Measurements from ENCODE around the gene SESTD1.
"Not testable (repeated sequence)": the region's sequence is repeated elsewhere in the genome, so short reads cannot be mapped to it uniquely, and the experiment has no call there.

The SESTD1 gene

DNA sequence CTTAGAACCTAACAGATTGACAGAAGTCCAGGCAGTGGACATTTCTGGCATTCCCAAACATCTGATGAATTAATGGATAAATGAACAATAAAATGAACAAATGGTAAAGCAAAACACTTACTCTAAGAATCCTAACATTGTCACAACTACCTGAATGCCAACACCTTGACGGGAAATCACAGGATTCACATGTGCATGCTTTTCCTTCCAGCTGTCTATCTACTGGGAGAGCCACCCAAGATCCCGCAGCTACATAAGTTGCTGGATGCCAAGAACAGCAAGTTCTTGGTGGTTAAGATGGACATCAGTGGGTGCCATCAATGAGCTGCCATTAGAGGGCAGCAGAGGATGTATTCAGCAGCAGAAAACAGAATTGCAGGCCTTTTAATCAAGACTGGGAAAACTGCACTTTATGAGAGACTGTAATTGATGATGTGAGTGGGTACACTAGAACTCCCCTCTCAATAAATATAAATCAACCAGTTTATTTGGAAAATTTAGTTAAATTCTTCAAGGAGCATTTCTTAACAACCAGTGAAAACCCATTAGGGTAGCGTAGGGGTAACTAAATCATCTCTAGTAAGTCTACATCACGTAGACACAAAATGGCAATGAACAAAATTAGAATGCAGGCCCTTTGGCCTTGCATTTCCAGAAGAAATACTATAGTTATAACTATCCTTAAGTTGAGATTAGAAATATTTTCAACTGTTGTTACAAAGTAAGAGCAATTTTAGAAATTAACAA lies 45.6 kb downstream of the SESTD1 start:
- TF ChIP-seq, protein P1, sequence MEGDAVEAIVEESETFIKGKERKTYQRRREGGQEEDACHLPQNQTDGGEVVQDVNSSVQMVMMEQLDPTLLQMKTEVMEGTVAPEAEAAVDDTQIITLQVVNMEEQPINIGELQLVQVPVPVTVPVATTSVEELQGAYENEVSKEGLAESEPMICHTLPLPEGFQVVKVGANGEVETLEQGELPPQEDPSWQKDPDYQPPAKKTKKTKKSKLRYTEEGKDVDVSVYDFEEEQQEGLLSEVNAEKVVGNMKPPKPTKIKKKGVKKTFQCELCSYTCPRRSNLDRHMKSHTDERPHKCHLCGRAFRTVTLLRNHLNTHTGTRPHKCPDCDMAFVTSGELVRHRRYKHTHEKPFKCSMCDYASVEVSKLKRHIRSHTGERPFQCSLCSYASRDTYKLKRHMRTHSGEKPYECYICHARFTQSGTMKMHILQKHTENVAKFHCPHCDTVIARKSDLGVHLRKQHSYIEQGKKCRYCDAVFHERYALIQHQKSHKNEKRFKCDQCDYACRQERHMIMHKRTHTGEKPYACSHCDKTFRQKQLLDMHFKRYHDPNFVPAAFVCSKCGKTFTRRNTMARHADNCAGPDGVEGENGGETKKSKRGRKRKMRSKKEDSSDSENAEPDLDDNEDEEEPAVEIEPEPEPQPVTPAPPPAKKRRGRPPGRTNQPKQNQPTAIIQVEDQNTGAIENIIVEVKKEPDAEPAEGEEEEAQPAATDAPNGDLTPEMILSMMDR (IDR thresholded peaks at IDR 0.05; ENCODE audit: borderline replicate concordance, insufficient read depth, low read depth, low read length): peak; percentile 84
- no peak overlapping the region for H3K4me3 ChIP-seq (ENCODE audit: low read depth, low read length)

DNA sequence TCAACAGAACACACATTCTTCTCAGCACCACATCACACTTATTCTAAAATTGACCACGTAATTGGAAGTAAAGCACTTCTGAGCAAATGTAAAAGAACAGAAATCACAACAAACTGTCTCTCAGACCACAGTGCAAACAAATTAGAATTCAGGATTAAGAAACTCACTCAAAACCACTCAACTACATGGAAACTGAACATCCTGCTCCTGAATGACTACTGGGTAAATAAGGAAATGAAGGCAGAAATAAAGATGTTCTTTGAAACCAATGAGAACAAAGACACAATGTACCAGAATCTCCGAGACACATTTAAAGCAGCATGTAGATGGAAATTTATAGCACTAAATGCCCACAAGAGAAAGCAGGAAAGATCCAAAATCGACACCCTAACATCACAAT lies 50.0 kb downstream of the SESTD1 start:
- H3K4me3 ChIP-seq (ENCODE audit: low read depth, low read length): not testable (repeated sequence)

DNA sequence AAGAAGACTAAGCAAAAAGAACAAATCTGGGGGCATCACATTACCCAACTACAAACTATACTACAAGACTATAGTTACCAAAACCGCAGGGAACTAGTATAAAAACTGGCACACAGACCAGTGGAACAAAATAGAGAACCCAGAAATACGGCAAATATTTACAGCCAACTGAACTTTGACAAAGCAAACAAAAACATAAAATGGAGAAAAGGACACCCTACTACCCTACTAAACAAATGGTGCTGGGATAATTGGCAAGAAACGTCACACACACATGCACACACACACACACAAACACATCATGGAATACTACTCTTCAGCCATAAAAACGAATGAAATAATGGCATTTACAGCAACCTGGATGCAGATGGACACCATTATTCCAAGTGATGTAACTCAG lies 53.3 kb downstream of the SESTD1 start:
- H3K4me3 ChIP-seq (ENCODE audit: low read depth, low read length): no peak overlapping the region
- TF ChIP-seq, protein P1 (IDR thresholded peaks at IDR 0.05; ENCODE audit: borderline replicate concordance, insufficient read depth, low read depth, low read length): no peak

DNA sequence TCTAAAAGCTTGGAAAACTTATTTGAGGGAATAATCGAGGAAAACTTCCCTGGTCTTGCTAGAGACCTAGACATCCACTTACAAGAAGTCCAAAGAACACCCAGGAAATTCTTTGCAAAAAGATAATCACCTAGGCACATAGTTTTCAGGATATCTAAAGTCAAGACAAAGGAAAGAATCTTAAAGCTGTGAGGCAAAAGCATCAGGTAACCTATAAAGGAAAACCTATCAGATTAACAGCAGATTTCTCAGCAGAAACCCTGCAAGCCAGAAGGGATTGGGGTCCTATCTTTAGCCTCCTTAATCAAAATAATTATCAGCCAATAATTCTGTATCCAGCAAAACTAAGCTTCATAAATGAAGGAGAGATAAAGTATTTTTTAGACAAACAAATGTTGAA lies 56.4 kb downstream of the SESTD1 start:
- H3K4me3 ChIP-seq (ENCODE audit: low read depth, low read length): not testable (repeated sequence)

DNA sequence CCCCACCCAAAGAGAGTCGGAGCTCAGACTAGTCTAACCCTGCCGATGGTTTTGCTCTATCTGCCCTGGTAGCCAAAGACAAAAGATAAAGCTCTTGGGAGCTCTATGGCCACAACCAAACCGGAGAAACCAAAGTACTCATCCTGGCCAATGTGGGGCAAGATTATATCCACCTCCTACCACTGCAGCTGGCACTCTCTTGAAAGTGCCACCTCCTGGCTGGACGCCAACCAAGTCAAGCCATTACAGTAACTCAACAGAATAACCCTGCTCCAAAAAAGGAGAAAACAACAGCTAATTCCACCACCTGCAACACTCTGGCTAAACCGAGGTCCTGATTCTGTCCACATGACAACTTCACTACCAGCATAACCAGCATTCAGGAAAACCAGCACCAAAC lies 57.6 kb downstream of the SESTD1 start:
- no peak overlapping the region for H3K4me3 ChIP-seq (ENCODE audit: low read depth, low read length)
- TF ChIP-seq, protein P1 (IDR thresholded peaks at IDR 0.05; ENCODE audit: borderline replicate concordance, insufficient read depth, low read depth, low read length): no peak

DNA sequence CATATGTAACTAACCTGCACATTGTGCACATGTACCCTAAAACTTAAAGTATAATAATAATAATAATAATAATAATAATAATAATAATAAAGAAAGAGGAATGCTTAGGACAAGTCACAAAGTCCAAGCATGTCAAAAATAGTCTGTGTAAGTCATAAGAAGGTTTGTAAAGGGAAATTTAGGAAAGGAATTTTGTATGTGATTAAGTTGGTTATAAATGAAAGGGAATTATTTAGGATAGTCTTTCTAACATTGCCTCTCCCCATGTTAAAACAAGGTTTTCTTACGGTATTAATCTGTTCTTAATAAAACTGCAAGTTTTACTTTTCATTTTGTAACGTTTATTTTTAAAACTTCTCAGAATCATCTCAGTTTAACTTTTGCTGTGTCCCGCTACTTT lies 62.8 kb downstream of the SESTD1 start:
- TF ChIP-seq, protein P1 (IDR thresholded peaks at IDR 0.05; ENCODE audit: borderline replicate concordance, insufficient read depth, low read depth, low read length): no peak
- H3K4me3 ChIP-seq (ENCODE audit: low read depth, low read length): no peak overlapping the region

DNA sequence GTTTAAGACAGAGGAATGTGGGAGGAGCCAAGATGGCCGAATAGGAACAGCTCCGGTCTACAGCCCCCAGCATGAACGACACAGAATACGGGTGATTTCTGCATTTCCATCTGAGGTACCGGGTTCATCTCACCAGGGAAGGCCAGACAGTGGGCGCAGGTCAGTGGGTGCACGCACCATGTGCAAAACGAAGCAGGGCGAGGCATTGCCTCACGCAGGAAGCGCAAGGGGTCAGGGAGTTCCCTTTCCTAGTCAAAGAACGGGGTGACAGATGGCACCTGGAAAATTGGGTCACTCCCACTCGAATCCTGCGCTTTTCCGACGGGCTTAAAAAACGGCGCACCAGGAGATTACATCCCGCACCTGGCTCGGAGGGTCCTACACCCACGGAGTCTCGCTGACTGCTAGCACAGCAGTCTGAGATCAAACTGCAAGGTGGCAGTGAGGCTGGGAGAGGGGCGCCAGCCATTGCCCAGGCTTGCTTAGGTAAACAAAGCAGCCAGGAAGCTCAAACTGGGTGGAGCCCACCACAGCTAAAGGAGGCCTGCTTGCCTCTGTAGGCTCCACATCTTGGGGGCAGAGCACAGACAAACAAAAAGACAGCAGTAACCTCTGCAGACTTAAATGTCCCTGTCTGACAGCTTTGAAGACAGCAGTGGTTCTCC lies 68.6 kb downstream of the SESTD1 start:
- not testable (repeated sequence) for H3K4me3 ChIP-seq (ENCODE audit: low read depth, low read length)

DNA sequence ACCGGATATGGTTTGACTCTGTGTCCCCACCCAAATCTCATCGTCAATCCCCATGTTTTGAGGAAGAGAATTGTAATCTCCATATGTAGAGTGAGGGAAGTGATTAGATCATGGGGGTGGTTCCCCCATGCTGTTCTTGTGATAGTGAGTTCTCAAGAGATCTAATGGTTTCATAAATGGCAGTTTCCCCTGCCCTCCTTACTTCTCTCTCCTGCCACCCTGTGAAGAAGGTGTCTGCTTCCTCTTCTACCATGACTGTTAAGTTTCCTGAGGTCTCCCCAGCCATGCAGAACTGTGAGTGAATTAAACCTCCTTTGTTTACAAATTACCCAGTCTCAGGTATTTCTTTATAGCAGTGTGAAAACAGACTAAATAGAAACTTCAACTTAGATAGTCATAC lies 69.5 kb downstream of the SESTD1 start:
- TF ChIP-seq, protein P1 (IDR thresholded peaks at IDR 0.05; ENCODE audit: borderline replicate concordance, insufficient read depth, low read depth, low read length): no peak
- no peak overlapping the region for H3K4me3 ChIP-seq (ENCODE audit: low read depth, low read length)
